Measurements from ENCODE around the gene PEX13. TPM values are rescaled to one million over a fixed set of nuclear protein-coding genes. Genes with fewer than 3 reads are reported as not detected.
A peak's percentile ranks its signal among the peaks of the same experiment; 100 is the strongest.
"Not testable (repeated sequence)": the region's sequence is repeated elsewhere in the genome, so short reads cannot be mapped to it uniquely, and the experiment has no call there.

PEX13 gene
- total RNA-seq, 2 experiments from 2014 or later, result 18.5 to 20.0 TPM

GRCh38 chr2:61018798-61019197 is 1.3 kb downstream of the PEX13 start:
- DNase-seq, result no peak
- Mint-ChIP-seq H3K9me3 (peaks cover 3% of the 10 kb centered on the region), H3K27ac (peak overlapping the region; percentile 97), H3K4me1 (peaks cover 32% of the 10 kb centered on the region), H3K27me3 (no peaks in the 10 kb centered on the region), H3K4me3 (peak overlapping the region; percentile 98), H3K36me3 (peaks cover 25% of the 10 kb centered on the region)

- H3K27me3 Mint-ChIP-seq, result no peaks in the 10 kb centered on the region
- no peak for DNase-seq
- H3K4me3 Mint-ChIP-seq, result no peak overlapping the region
- H3K27ac Mint-ChIP-seq, result no peak overlapping the region
- peaks cover 23% of the 10 kb centered on the region for H3K4me1 Mint-ChIP-seq
- peaks cover 3% of the 10 kb centered on the region for H3K9me3 Mint-ChIP-seq
- peaks cover 27% of the 10 kb centered on the region for H3K36me3 Mint-ChIP-seq
Measured at GRCh38 chr2:61021228-61021660, 3.7 kb downstream of the PEX13 start.

- DNase-seq, result no peak
- H3K9me3 Mint-ChIP-seq, result peaks cover 3% of the 10 kb centered on the region
- peaks cover 30% of the 10 kb centered on the region for H3K36me3 Mint-ChIP-seq
- H3K27ac Mint-ChIP-seq, result no peak overlapping the region
- no peak overlapping the region for H3K4me3 Mint-ChIP-seq
- peaks cover 23% of the 10 kb centered on the region for H3K4me1 Mint-ChIP-seq
- H3K27me3 Mint-ChIP-seq, result no peaks in the 10 kb centered on the region
Measured at GRCh38 chr2:61023670-61024069, 6.2 kb downstream of the PEX13 start.

GRCh38 chr2:61029533-61029932 is 12.0 kb downstream of the PEX13 start:
- no peaks in the 10 kb centered on the region for H3K9me3 Mint-ChIP-seq
- no peaks in the 10 kb centered on the region for H3K27me3 Mint-ChIP-seq
- H3K36me3 Mint-ChIP-seq, result peaks cover 10% of the 10 kb centered on the region

GRCh38 chr2:61034592-61034991 is 17.1 kb downstream of the PEX13 start:
- not testable (repeated sequence) for H3K27me3 Mint-ChIP-seq, H3K4me3 Mint-ChIP-seq, DNase-seq, H3K9me3 Mint-ChIP-seq, H3K4me1 Mint-ChIP-seq, H3K27ac Mint-ChIP-seq
- H3K36me3 Mint-ChIP-seq, result peaks cover 29% of the 10 kb centered on the region

More at GRCh38 chr2:61029533-61029932, 12.0 kb downstream of the PEX13 start:
- peaks cover 6% of the 10 kb centered on the region for H3K4me1 Mint-ChIP-seq
- no peak overlapping the region for H3K4me3 Mint-ChIP-seq
- no peak for DNase-seq
- no peak overlapping the region for H3K27ac Mint-ChIP-seq

GRCh38 chr2:61036643-61037042 is 19.1 kb downstream of the PEX13 start:
- H3K4me1 Mint-ChIP-seq, result peaks cover 13% of the 10 kb centered on the region
- not testable (repeated sequence) for H3K9me3 Mint-ChIP-seq, DNase-seq, H3K4me3 Mint-ChIP-seq, H3K27me3 Mint-ChIP-seq, H3K27ac Mint-ChIP-seq
- H3K36me3 Mint-ChIP-seq, result peaks cover 33% of the 10 kb centered on the region

GRCh38 chr2:61042807-61043206 is 25.3 kb downstream of the PEX13 start:
- Mint-ChIP-seq H3K36me3 (peaks cover 8% of the 10 kb centered on the region), H3K27me3 (no peaks in the 10 kb centered on the region), H3K4me1 (peaks cover 18% of the 10 kb centered on the region), H3K4me3 (no peak overlapping the region), H3K9me3 (peaks cover 3% of the 10 kb centered on the region), H3K27ac (no peak overlapping the region)
- DNase-seq, result no peak

- H3K4me1 Mint-ChIP-seq, result peaks cover 18% of the 10 kb centered on the region
- H3K9me3 Mint-ChIP-seq, result peaks cover under 1% of the 10 kb centered on the region
- H3K27ac Mint-ChIP-seq, result no peak overlapping the region
- peaks cover 5% of the 10 kb centered on the region for H3K36me3 Mint-ChIP-seq
- H3K4me3 Mint-ChIP-seq, result no peak overlapping the region
- no peaks in the 10 kb centered on the region for H3K27me3 Mint-ChIP-seq
- no peak for DNase-seq
Measured at GRCh38 chr2:61044636-61045035, 27.1 kb downstream of the PEX13 start.

GRCh38 chr2:61045226-61045625 is 27.7 kb downstream of the PEX13 start:
- Mint-ChIP-seq H3K27ac (no peak overlapping the region), H3K4me1 (peaks cover 15% of the 10 kb centered on the region)

GRCh38 chr2:61045999-61046398 is 28.5 kb downstream of the PEX13 start:
- Mint-ChIP-seq H3K4me3 (no peak overlapping the region), H3K9me3 (no peaks in the 10 kb centered on the region), H3K27me3 (no peaks in the 10 kb centered on the region), H3K27ac (no peak overlapping the region), H3K4me1 (peaks cover 13% of the 10 kb centered on the region), H3K36me3 (peaks cover 3% of the 10 kb centered on the region)
- no peak for DNase-seq

More at GRCh38 chr2:61045226-61045625, 27.7 kb downstream of the PEX13 start:
- peaks cover 3% of the 10 kb centered on the region for H3K36me3 Mint-ChIP-seq
- H3K4me3 Mint-ChIP-seq, result no peak overlapping the region
- no peaks in the 10 kb centered on the region for H3K27me3 Mint-ChIP-seq
- H3K9me3 Mint-ChIP-seq, result no peaks in the 10 kb centered on the region
- no peak for DNase-seq

GRCh38 chr2:61055557-61055956 is 38.0 kb downstream of the PEX13 start:
- Mint-ChIP-seq H3K9me3 (no peaks in the 10 kb centered on the region), H3K27ac (no peak overlapping the region), H3K36me3 (peaks cover 14% of the 10 kb centered on the region), H3K4me3 (no peak overlapping the region), H3K27me3 (no peaks in the 10 kb centered on the region), H3K4me1 (no peaks in the 10 kb centered on the region)
- no peak for DNase-seq

- no peak overlapping the region for H3K27ac Mint-ChIP-seq
- H3K27me3 Mint-ChIP-seq, result no peaks in the 10 kb centered on the region
Measured at GRCh38 chr2:61057562-61057961, 40.0 kb downstream of the PEX13 start.

GRCh38 chr2:61059382-61059781 is 41.9 kb downstream of the PEX13 start:
- no peak for DNase-seq
- Mint-ChIP-seq H3K4me3 (no peak overlapping the region), H3K27me3 (no peaks in the 10 kb centered on the region), H3K36me3 (peaks cover 14% of the 10 kb centered on the region), H3K27ac (no peak overlapping the region), H3K9me3 (no peaks in the 10 kb centered on the region), H3K4me1 (no peaks in the 10 kb centered on the region)

More at GRCh38 chr2:61057562-61057961, 40.0 kb downstream of the PEX13 start:
- no peaks in the 10 kb centered on the region for H3K4me1 Mint-ChIP-seq
- peaks cover 14% of the 10 kb centered on the region for H3K36me3 Mint-ChIP-seq
- no peak for DNase-seq
- no peaks in the 10 kb centered on the region for H3K9me3 Mint-ChIP-seq
- H3K4me3 Mint-ChIP-seq, result no peak overlapping the region

GRCh38 chr2:61065714-61066709 is 48.5 kb downstream of the PEX13 start, which contains the start of gene SANBR:
Gene SANBR (plus strand): TSS chr2:61065871. CDS start chr2:61070351, 4,480 bp downstream.
- H3K36me3 Mint-ChIP-seq, result no peaks in the 10 kb centered on the region
- H3K4me1 Mint-ChIP-seq, result peaks cover 10% of the 10 kb centered on the region
- peak; percentile 91 for DNase-seq
- H3K27ac Mint-ChIP-seq, result no peak within 1 kb of the TSS
- H3K9me3 Mint-ChIP-seq, result no peaks in the 10 kb centered on the region
- H3K4me3 Mint-ChIP-seq, result peak within 1 kb of the TSS; percentile 84
- H3K27me3 Mint-ChIP-seq, result no peaks in the 10 kb centered on the region

- Mint-ChIP-seq H3K36me3 (no peaks in the 10 kb centered on the region), H3K4me3 (no peak overlapping the region), H3K27me3 (no peaks in the 10 kb centered on the region), H3K27ac (no peak overlapping the region), H3K9me3 (no peaks in the 10 kb centered on the region), H3K4me1 (no peaks in the 10 kb centered on the region)
- DNase-seq, result no peak
Measured at GRCh38 chr2:61074100-61074499, 56.6 kb downstream of the PEX13 start.
